NCI-H1048 (cell line): ENCODE data around the gene PTPRU.

Experiments used
- DNase-seq: peaks from one replicate; lab custom pipeline; 2025; lab: John Stamatoyannopoulos, UW

PTPRU gene

DNA sequence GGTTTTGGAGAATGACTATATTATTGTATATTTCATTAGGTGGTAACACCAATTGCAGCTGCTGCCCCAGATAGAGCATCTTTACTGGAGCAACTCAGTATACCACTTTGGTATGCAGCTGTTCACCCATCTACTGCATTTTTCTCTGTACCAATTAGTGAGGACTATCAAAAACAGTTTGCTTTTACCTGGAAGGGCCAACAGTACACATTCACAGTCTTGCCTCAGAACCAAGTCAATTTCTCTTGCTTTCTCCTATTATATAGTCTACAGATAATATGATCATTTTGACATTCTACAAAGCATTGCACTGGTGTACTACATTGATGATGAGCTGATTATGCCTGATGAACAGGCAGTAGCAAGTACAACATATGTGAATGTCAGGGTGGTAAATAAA, 99.3 kb downstream of the PTPRU start:
- DNase-seq: no peak

DNA sequence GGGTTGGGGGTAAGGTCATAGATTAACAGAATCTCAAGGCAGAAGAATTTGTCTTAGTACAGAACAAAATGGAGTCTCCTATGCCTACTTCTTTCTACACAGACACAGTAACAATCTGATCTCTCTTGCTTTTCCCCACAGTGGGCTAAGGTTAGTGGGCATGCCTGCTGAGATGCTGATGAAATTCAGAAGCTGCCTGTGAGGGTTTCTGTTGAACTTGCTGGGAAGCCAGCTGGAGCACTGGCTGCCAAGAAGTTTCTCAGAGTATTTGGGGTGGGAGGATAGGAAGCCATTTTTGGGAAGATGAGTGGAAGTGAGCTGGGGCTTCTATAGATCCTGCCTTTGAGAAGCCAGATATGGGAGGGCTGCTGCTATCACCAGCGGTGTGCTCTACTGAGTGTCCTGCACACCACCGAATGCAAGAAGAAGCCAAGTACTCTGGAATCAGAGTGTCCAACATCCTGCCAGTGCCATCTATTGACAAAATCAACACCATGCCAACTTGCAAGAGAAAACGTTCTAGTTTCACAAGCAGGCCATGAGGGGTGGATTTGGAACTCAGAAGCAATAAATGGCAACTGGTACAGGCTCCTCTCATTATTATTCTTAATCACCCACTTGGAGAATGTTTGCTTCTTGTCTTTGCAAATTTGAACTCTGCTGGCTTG, 102.7 kb downstream of the PTPRU start:
- DNase-seq: no peak

DNA sequence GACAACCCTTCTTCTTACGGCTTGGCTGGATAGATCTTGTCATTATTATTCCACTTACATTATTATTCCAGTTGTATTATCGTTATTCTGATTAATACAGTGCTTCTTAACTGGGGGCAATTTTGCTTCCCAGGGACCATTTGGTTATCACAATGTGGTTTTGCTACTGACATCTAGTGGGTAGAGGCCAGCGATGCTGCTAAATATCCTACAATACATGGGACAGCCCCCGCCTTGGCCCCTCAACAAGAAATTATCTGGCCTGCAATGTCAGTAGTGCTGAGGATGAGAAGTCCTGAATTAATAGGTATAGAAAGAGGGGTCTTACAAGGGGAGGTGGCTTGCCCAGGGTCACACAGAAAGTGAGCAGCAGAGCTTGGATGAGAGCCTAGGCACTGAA, 105.6 kb downstream of the PTPRU start:
- DNase-seq: no peak

DNA sequence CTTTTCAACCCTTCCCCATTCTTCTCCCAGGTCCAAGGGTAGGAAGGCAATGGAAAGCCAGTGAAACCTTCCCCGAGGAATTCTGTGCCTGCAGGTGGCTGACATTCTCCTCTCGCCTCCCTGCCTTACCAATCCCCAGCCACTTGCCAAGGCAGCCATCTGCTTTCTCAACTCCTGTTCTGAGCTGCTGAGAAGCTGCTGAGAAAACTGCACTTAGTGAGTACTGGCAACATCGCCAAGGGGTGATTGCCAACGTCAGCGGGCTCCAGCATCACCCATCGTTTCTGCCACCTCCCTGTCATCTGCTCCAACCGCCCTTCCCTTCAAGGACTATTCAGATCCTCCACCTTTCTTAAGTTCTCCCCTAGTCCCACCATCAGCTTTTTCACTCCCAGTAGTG, 106.0 kb downstream of the PTPRU start:
- no peak for DNase-seq

DNA sequence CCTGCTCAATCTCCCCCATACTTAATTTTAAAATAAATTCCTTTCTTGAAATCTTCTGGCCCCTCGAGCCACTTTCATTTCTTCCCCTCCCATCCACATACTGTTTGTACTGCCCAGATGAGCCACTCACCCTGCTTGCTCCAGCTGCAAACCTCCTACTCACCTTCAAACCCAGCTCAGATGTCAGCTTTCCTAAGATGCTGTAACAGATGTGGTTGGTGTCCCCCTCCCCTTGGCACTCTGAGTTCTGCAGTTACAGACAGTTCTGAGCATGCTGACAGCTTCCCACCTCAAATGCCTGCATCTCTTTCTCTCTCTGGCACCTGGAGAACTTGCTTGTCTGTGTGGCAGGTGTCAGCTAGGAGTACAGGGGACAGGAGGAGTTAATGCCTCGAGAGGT, 106.7 kb downstream of the PTPRU start:
- DNase-seq: no peak

DNA sequence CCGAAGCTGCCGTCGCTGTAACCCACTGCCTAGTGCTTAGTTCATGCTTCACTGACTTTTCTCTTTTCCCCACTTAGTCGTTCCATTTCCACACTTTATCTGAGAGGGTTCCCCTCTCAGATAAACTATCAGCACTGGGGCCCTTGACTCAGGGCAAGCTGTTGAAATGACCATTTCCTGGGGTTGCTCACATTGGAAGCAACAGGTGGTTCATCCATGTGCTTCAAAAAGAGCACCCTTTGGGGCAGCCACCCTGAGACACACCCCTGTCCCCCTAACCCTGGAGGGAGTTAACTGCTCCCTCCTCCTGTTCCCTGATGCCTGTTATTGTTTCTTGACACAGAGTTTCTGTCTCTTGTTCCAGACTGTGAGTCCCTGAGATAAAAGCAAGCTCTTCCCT, 107.2 kb downstream of the PTPRU start:
- DNase-seq: no peak

DNA sequence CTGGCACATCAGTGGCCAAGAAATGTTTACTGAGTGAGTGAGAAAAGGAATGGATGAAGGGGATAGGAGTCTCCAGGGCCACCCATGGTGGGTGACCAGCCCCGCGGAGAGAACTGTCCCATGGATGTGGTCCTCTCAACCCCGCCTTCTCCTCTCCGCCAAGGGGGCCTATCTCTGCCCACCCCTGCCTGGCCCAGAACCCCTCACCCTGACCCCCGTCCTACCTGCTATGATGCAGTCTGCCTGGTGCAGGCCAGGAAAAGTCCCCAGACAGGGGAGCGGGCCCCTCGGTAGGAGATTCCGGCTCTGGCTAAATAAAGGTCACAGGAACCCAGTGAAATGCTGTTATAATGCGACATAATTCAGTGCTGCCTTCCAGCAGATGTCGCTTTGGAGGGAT, 107.6 kb downstream of the PTPRU start:
- no peak for DNase-seq

DNA sequence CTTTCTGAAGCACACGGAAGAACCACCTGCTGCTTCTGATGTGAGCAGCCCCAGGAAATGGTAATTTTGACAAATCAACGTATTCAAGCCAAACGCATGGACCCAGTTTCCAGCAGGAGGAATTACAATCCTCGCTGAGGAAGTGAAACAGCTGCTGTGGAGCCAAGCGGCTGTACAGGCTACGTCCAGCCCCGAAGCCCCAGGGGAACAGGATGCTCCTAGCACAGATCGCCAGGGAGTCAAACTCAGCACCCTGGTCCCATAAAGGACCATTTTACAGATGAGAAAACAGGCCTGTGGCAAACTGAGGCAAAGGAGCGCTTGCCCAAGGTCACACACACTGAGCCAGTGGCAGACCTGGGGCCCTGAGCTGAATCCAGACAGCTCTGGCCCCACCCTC, 108.0 kb downstream of the PTPRU start:
- DNase-seq: no peak

DNA sequence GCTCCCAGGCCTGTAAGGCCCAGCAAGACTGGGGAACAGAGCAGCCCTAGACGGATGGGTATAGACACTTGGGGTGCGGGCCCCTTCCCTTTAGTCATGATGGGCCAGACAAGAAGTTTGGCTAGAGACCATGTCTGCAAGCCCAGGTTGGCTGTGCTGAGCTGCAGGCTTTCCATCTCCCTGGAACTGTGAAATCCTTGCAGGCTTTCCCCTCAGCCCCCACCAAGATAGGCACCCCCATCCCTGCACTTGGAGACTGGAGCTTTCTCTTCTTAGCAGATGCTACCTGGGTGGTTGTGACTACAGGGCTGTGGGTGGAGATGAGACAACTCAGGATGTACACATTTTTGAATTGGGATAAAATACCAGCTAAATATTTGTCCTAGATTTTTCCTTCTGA, 110.3 kb downstream of the PTPRU start:
- no peak for DNase-seq

DNA sequence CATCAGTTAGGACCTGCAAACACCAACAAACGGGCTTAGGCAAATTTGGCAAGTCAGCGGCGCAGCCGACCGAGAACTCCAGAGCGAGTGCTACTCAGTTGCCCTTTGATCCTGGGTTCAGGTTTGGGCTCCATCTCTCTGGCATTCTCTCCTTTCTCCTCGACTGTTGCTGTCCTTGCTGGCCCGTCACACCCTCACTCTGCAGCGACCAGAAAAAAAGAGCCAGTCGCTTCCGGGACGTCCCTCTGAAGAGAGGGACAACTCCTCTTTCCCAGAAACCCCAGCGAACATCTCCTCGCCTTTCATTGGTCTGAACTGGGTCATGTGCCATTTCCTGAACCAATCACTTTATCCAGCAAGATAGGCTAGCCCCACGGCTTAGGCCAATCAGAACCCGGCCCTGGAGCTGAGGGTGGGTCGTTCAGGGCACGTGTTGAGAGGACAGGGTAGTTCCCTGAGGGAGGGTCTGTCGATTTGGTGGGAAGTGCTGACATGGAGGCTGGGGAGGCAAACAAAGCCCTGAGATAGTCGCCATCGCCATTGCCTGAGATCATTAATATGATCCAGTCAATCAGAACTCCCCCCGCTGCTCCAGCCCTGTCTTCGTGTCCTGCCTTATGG, 113.7 kb downstream of the PTPRU start:
- peak; percentile 70 for DNase-seq

DNA sequence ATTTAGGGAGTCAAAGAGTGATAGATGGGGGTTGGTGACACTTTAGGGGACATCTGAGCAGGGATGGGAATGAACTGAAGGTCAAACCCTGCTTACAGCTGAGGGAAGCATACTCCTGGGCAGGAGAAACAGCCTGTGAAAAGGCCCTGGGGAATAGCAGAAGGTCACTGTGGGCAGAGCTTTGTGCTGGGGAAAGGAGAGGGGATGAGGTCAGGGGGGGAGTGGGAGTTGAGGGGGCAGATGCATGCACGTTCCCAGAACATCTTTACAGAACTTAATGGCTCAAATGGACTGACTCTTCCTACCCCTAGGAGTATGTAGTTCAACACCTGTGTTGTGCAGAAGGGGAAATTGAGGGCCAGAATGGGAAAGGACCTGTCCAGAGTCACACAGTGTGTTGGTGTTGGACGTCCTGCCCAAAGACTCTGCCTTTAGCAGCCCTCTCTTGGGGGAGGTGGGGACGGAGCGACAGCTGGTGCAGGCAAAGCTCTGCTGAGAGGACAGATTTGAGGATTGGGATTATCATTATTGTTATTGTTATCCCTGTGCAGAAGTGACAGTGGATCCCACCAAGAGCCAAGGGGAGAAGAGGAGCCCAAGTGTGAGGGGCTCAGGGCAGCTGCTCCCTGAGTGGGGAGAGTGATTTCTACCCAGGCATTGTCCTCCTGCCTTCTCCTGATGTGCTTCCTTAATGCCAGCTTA, 116.5 kb downstream of the PTPRU start:
- DNase-seq: no peak

DNA sequence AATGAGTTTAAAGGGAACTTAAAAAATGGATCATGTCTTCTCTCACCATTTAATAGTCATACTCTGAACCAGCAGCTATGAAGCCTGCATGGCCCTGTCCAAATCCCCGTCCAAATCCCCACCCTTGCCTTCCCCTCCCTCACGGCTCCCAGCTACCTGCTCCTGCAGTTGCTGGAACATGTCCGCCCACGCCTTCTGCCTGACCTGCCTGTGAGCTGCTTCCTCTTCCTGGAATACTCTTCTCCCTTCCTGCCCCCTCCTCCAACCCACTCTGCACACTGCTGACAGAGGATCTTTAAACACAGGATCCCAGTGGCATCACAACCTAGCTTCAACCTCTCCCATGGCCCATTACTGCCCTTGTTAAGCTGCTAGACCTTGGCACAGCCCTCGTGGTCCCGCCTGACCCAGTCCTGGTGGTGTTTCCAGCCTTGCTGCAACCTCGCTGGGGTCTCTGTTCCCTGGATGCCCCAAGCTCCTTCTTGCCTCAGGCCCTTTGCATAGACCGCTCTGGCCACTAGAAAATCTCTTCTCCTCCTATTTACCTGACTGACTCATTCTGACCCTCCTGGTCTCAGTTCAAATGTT, 118.3 kb downstream of the PTPRU start:
- no peak for DNase-seq

DNA sequence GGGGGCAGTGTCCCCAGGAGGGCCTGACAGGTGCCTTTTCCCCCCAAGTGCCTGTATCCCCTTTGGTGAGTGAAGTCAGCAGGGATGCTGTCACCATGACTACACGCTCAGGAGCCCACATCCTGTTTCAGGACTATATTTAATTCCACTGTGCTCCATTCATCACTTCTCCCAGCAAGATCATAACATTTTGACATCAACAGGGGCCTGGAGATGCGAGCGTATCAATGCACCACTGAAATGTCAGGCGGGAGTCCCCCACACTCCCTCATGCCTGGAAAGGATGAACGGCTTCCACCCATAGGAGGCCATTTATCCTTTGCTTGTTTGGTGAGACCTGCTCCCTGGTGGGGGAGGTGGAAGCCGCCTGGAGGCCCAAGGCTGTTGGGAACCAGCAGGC, 119.1 kb downstream of the PTPRU start:
- no peak for DNase-seq

DNA sequence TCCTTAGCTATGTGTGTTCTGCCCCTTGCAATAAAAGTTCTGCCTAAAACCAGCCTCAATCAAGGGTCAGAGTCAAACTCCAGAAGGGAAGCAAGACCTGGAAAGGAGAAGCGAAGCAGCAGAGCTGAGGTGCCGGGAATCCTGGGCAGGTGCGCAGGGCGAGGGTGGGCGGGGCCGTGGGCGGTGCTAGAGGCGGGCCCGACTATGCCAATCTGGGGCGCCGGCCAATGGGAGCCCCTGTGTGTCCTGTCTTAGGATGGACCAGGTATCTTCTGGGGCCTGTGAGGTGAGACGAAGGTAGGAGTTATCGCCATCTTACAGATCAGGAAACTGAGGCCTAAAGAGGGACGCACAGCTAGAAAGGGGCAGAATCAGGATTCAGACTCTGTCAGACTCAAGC, 120.3 kb downstream of the PTPRU start:
- no peak for DNase-seq

DNA sequence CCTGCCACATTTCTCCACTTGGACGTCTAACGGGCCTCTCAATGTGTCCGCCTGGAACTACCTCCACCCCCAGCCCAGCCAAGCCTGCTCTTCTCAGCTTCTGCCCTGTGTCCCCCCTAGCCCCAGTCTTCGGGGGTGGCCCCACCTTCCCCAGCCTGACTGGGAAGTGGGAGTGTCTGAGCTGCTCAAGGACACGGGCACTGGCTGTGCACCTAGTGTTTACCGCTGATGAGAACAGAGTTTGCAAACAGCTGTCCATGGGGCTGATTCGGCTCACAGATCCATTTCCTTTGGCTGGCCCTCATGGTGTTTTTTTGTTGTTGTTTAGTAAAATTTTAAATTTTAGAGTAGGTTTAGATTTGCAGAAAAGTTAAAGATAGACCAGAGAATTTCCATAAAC, 121.1 kb downstream of the PTPRU start:
- no peak for DNase-seq

DNA sequence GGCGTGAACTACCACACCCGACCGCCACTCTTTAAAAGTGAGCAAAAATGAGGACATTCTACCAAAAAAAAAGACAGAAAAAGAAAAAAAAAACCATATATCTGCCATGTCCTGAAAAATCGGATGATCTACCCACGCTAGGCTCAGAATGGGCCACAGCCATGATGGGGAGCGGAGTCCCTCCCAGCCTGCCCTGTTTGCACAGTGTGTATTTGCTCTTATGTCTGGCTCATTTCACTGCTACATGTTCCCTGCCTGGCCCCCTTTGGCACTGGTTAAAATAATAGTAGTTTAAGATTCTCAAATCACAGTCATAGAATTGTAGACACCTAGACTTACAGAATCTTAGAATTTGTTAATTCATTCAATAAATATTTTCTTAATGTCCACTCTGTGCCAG, 121.9 kb downstream of the PTPRU start:
- no peak for DNase-seq

DNA sequence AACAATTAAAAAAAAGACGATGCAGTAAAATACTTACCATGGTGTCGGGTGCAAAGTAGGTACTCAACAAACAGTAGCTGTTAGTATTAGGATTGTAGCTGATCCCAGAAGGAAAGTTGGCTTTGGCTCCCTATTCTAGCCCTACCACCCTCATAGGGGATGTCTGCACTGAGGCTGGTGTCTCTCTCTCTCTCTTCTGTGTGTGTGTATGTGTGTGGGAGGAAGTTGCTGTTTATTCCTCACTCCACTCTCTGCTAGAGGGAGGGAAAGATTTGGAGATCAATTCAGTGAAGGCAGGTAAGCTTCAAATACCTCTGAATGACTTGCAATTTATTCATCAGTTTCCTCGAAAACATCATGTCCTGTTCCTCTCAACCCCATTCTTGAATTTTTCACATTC, 124.4 kb downstream of the PTPRU start:
- DNase-seq: no peak

DNA sequence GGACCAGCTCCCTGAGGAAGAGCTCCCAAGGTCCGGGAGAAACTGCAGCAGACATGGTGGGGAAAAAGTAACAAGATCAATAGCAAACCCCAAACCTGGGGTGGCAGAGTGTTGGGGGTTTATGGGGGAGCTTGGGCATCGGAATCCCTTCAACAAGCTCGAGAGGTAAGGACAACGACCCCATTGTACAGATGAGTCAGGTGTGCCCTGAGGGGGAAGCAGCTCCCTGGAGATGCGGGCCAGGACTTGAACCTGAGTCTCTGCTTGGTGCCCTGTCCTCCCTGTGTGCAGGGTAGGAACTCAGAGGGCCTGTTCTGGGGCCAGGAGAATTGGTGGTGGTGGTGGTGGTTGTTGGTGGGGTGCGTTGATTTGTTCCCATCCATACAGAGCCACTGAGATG, 125.4 kb downstream of the PTPRU start:
- no peak for DNase-seq

DNA sequence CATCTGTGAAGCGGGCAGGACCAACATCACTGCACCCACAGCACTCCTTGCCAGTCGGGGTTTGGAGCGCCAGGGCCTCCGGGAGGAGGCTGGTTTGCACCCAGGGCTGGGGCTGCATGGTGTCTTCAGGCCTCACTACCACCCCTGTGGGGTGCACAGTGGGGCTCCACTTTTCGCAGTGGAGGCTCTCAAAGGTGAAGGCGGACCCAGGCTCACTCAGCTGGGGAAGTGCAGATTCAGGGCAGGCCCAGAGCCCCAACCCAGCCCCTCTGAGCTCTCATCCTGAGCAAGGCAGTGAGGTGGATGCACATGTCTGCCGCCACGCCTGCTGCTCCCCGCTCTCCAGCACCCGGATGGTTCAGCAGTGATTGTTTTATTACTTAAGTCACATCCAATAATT, 125.8 kb downstream of the PTPRU start:
- DNase-seq: no peak

DNA sequence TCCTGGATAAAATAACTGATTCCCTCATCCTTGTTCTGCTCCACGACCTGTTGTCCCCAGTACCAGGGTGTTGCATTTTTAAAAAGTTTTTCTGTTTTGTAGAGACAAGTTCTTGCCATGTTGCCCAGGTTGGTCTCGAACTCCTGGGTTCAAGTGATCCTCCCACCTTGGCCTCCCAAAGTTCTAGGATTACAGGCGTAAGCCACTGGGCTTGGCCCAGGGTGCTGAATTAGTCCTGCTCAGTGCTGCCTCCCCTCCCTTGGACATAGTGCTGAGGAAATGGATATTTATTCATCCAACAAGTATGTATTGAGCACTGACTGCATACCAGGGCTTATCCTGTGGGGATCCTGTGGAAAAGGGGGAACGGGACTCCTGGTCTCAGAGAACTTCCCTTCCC, 126.4 kb downstream of the PTPRU start:
- no peak for DNase-seq

DNA sequence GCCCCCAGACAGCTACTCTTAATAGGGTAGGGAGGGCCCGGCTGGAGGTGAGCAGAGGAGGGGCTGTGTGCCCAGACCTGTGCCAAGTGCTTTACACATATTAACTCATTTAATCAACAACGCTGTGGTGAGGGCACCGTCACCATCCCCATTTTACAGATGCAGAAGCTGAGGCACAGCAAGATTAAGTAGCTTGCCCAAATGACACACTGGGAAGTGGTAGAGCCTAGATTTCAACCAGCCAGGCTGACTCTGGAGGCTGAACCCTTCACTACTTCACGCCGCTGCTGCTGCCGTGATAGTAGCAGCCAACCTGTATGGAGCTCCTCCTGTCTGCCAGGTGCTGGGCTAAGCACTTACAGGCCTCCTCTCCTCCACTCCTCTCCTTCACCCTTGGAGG, 127.2 kb downstream of the PTPRU start:
- DNase-seq: no peak

DNA sequence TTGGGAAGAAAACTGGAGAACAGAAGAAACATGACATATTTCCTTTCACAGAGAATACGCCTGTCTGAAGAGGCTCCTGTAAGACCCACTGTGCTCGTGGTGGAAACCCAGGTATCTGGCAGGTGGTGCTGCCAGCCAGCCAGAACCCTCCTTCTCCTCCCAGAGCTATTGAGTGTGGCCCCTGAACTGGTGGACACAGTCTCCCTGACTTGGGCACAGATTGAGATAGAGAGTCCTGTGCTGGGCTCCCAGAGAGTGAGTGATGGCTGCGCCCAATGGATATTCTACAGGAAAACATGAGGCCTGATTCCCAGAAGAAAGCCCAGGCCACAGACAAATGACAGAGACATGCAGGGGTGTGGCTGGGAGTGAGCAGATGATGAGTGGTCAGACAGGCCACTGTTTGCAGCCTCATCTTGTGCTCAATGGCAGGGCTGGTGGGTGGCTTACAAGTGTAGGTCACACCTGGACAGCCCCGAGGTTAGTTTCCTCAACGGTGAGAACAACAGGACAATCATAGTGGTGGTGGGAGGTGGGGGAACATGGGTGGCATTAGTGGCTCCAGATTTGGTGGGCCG, 127.9 kb downstream of the PTPRU start:
- DNase-seq: no peak
